ENCODE measurements around the gene ENDOV.

The ENDOV gene

DNA sequence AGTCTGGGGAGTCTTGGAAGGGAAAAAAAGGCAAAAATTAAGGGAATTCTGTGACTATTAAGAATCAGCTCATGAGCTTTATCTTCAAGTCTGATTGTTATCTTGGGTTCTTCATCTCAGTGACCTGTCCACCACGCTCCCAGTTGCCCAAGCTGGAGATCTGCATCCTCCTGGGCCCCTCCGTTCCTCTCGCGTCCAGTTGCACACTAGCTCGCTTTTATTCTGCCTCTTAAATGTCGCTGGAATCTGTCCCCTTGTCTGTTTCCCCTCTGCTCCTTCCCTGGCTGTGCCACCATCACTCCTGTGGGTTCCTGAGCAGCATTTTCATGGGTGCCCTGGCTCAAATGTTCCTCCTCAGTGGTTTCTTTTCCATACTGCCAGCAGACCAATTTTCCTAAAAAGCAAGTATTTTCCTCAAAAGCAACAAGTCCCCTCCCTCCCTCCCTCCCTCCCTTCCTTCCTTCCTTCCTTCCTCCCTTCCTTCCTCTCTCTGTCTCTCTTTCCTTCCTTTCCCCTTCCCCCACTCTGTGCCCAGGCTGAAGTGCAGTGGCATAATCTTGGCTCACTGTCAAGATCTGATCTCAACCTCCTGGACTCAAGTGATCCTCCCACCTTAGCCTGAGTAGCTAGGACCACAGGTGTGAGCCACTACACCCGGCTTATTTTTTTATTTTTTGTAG lies 1.4 kb downstream of the ENDOV start:
- DNase-seq (ENCODE audit: low read depth in 2 of 2) = no peak

DNA sequence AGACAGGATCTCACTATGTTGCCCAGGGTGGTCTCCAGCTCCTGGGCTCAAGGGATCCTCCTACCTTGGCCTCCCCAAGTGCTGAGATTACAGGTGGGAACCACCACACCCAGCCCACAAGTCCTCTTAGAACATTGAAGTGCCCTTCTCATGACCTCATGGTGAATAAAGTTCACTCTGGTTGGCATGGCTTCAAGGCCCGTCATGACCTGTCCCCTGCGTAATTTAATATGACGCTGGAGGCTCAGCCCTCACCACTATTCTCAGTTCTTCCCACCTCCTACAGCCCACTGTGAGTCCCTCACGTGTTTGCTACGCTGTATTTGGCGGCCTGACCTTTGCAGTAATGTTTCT lies 1.9 kb downstream of the ENDOV start:
- DNase-seq (ENCODE audit: low read depth in 2 of 2) = no peak

DNA sequence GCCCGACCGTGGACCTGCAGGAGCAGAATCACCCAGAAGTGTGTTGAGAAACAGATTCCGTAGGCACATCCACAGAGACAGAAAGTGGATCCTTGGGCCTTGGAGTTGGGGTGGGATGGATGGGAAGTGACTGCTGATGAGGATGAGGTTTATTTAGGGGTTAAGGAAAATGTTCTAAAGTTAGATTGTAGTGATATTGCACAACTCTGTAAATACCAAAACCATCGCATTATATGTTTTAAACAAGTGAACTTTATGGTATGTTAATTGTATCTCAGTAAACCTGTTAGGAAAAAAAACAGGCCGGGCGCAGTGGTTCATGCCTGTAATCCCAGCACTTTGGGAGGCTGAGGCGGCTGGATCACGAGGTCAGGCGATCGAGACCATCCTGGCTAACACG lies 3.6 kb downstream of the ENDOV start:
- DNase-seq (ENCODE audit: low read depth in 2 of 2) = no peak

DNA sequence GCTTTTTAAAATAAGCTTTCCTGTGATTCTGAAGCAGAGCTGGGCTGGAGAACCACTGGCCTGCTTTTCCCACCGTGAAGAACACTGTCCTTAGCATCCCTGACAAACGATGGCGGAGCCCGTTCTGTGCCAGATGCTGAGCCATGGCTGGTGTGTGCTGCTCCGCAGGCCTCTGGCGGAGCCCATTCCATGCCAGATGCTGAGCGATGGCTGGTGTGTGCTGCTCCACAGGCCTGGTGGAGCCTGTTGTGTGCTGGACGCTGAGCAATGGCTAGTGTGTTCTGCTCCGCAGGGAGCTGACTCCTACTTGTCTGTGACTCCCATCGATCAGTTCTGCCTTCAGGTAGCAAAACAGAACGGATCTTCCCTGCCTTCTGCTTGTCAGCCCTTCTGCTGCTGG lies 4.3 kb downstream of the ENDOV start:
- DNase-seq (ENCODE audit: low read depth in 2 of 2) = no peak

DNA sequence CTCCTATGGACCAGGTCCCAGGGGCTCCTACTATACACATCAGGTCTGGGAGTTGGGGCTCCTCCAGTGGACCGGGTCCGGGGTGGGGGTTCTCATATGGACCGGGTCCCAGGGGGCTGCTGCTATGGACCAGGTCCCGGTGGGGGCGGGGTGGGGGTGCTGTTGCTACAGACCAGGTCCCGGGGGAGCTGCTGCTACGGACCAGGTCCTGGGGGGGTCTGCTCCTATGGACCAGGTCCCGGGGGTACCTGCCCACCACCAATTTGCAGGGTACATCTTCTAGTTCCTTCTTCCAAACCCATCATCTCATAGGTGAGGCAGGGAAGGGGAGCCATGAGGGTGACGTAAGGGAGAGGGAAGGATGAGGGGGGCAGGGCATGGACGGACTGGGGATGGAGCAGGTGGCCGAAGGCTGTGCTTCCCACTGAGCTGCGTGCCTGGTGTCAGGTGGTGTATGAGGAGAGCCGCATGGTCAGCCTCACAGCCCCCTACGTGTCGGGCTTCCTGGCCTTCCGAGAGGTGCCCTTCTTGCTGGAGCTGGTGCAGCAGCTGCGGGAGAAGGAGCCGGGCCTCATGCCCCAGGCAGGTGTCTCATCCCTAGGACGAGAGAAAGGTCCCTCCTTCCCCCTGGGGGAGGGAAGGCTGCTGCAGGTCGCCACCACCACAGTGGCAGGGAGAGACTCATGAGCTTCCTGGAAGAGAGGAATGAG lies 6.6 kb downstream of the ENDOV start:
- DNase-seq (ENCODE audit: low read depth in 2 of 2) = no peak

DNA sequence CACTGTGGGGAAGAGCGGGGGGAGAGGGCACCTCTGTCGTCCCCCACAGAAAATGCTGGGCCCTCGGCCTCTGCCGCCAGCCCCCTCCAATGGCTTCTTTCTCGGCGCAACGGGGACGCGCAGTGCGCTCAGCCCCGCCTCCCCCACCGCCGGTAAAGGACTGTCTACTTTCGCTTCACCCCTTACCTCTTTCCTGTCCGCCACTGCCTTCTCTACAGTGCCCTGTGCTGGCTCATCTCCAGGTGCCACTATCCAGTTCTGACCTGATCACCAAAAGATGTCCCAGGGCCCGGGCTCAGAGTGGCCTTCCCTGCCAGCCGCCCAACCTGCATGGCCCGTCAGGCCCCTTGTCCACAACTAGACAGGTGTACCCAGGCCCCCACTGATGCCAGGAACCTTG lies 7.3 kb downstream of the ENDOV start:
- no peak for DNase-seq (ENCODE audit: low read depth in 2 of 2)

DNA sequence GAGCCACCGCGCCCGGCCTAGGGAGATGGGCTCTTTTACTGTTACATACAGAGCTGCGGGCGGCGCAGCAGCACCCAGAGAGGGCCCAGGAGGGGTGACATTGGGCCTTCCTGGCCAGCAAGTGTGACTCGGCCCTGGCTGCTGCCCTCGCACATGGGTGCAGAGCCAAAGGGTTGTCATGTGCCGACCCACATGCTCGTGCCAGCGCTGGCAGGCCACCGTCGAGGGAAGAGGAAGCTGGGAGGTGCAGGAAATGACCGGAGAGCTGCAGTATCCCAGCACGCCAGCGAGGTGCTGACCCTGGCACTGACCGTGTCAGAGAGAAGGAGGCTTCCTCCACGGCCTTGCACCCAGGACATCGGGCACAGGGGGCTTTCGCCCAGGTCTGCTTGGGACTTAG lies 8.0 kb downstream of the ENDOV start:
- no peak for DNase-seq (ENCODE audit: low read depth in 2 of 2)

DNA sequence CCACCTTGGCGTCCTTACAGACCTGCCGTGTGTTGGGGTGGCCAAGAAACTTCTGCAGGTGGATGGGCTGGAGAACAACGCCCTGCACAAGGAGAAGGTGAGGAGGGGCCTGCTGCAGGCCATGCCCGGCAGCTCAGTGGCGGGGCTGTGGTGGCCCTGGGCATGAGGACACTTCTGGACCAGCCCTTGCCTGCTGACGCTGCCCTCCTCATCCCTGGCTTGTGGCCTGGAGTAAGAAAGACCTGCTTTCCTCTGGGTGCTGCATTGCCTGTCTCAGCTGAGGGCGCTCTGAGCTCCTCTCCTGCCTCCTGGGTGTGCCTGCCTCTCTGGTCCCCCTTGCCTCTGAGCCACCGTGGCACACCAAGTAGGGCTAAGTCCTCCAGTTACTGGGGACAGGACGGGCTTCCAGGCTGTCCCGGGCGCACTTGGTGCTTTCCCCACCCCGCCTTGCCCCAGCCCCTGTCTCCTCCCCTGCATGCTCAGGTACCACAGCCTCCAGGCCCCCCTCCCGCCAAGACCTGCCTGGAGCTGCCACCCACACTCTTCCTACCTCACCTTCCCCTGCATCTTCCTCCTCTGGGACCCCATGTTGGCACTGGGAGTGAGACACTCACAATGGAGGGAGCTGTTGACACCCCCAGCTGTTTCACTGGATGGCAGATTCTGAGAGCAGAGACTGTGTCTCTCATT lies 8.7 kb downstream of the ENDOV start:
- no peak for DNase-seq (ENCODE audit: low read depth in 2 of 2)

DNA sequence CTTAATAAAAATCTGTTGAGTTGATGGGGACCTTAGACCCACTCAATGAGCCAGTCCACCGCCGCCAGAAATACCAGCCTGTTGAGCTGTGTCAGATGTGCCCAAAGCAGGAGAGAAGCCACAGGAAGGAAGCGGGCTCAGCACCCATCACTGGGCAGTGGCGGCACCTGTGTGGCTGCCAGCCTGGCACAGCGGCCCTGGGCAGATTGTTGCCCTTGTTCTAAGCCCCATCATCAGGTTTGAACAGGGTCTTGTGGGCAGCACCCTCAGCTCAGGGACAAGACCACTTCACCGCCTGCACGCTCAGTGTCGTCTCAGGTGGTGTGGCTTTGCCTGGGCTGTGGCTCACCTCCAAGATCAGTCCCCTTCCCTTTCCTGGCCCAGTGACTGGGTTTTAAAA lies 9.3 kb downstream of the ENDOV start:
- no peak for DNase-seq (ENCODE audit: low read depth in 2 of 2)

DNA sequence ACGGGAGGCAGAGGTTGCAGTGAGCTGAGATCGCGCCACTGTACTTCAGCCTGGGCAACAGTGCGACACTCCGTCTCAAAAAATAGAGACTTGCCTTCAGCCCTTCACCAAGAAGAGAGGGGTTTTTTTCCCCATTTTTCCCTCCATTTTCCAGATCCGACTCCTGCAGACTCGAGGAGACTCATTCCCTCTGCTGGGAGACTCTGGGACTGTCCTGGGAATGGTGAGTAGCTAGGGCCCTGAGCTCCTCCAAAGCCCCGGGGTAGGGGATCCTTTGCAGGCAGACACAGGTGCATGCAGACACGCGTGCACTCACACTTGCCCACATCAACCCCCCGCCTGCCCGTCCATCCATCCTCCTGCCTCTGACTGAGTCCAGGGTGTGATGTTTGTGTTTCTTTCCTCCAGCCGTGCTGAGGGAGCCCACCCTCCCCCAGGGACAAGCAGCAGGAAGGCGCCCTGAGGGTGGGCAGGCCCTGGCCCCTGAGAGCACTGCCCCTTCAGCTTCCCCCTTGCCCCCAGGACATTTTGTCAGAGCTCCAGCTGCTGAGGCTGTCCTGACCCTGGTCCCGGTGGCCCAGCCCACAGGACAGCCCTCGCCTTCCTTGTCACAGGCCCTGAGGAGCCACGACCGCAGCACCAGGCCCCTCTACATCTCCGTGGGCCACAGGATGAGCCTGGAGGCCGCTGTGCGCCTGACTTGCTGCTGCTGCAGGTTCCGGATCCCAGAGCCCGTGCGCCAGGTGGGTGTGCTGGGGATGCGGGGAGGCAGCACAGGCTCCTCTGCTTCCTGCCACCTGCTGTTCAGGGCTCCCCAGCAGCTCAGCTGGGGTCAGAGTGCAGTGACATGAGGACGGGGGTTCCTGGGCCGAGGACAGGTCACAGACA lies 10.2 kb downstream of the ENDOV start:
- no peak for DNase-seq (ENCODE audit: low read depth in 2 of 2)

DNA sequence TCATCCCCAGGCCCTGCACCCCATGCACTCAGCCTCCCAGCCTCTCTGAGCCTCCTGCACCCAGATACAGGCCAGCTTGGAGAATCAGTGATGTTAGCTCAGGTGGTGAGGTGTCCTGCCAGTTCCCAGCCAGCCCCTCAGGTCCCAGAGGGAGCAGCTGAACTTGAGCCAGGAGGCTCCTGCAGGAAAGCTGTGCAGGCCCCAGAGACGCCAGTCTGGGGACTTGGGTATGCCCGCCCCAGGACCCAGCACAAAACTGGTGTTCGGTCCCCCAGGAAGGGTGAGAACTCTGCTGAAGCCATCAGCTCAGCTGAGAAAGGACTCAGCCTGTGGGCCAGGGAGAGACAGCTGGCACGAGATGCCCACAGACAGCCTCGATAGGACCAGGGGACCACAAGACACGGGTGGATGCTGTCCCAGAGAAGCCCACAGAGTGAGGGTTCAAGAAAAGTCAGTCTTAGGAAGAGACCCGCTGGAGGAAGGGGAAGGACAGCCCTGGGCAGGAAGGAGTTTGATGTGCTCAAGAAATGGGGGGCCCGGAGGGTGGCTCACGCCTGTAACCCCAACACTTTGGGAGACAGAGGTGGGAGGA lies 11.0 kb downstream of the ENDOV start:
- no peak for DNase-seq (ENCODE audit: low read depth in 2 of 2)

DNA sequence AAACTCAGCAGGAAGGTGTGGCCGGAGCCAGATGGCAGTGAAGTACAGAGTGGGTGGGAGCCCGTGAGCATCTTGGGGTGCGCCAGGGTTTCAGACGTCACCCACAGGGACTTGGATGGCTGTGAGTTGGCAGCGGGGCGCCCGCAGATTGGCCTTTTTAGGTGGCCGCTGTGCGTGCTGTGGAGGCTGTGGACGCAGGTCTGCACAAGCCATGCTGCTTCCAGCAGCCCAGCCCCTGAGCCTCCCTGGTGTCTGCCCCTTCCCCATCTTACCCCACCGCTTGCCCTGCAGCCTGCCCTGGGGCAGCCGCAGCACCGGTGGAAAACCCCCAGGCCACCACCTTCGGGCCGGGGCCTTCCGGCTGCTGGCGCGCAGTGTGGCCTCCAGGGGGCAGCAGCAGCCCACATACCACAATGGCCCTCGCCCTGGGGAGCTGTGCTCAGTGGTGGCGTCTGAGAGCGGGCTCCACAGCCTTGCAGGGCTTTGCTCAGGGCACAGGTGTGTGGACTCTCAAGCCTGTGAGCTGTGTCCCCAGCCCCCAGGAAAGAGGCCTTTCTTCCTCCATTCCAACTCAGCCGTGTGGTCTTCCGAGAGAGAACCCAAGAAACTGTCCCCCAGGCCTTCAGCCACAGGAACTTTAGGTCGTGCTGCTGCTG lies 11.8 kb downstream of the ENDOV start:
- DNase-seq (ENCODE audit: low read depth in 2 of 2) = peak; percentile 79 to 82

DNA sequence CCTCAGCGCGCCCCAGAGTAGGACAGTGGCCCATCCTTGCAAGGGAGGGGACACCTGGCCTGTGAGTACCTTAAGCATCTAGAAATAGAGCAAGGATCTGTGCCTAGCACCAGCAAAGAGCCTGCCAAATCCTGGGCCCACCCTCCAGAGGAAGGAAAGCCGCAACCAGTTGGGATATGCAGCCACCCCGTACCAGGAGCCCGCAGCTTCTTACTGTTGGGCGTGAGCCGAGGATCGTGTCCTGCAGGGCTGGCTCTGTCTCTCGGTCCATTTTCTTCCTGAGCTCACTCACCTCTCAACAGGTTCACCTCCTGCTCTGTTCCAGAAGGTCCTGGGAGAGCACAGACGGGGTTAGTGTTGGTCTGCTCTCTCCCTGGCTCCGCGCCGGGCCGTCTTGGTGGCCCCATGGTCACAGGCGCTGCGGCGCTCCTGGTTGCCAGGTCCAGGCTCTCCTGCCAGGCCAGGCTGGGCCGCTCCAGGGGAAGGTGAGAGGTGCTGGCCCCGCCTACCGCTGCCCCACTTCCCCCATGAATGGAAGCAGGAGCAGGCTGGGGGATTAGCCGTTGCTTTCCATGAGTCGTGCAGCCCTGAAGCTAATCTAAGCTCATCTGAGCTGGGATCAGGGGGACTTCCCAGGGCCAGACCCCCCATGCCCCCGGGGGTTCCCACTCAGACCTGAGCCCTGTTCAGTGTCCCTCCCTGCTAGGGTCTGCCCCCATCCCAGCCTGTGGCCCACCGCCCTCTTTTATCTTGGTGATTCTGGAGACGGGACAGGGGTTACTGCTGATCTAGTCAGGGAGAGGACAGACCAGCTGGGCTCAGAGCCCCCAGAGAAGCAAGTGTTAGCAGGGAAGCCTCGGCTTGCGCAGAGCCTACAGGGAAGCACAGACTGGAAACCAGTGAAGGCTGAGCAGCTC lies 12.7 kb downstream of the ENDOV start:
- DNase-seq (ENCODE audit: low read depth in 2 of 2) = no peak

DNA sequence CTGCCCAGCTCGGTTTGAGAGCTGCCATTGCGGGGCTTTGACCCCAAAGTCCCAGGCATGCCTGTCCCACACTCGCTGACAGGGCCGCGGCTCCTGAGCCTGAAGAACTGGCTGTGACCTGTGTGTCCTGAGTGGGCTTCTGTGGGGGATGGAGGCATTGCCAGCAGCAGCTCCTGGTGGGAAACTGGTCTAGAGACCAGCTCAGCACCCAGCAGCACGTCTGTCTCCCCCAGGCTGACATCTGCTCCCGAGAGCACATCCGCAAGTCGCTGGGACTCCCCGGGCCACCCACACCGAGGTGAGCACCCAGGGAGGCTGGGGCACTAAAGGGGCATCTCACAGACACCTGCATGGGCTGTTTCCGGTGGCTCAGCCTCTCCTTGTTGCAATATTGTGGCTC lies 13.4 kb downstream of the ENDOV start:
- DNase-seq (ENCODE audit: low read depth in 2 of 2) = no peak

DNA sequence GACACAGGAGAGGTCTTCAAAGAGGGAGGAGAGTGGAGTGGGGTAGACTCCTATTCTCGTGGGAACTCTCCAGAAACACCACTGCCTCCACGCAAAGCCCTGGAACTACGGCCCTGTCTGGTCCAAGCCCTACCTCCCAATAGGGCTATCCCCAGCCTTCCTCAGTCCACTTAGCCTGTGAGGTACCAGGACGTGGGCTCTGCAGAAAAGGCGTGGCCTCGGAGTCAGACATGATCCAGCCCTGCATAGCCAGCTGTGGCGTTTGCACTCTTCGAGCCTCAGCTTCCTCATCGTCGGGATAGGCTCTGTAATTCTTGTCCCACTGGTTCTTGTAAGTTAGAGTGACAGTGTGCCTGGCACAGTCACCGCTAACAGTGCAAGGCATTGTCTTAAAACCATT lies 13.8 kb downstream of the ENDOV start:
- DNase-seq (ENCODE audit: low read depth in 2 of 2) = no peak

DNA sequence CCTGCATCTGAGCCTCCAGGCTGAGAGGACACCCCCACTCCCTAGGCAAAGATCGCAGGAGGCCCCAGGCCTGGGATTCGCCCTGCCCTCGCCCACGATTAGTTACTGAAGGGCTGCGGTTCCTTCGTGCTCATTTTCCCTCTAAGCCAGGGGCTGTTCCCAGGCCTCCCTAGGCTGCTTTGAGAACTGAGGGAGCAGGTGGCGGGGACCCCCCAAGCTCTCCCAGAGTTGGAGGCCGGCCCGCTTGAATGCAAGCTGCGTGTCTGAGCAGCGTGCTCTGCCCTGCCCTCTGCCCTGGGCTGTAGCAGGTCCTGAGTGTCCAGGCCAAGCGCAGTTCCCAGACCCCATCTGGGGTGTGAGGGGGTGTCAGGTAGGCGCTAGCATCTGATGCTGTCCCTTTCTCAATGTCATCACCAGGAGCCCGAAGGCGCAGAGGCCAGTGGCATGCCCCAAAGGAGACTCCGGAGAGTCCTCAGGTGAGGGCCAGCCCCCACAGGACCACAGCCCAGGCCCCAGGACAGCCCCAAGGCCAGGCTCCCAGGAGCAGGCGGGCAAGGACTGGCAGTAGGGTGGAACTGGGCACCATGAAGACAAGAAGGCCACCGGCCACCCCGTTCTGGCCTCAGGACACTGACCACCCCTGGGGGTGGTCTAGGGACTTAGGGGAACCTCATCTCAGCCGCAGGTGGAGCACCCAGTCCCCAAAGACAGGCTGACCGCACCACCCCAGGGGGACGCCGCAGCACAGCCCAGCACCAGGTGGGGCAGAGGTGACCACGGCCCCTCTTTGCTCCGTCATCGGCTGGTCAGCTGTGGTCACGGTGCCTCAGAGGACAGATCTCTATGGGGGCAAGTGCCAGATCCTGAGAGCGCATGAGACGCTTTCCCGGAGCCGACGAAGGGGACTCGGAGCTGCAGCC lies 14.6 kb downstream of the ENDOV start:
- DNase-seq (ENCODE audit: low read depth in 2 of 2) = no peak

DNA sequence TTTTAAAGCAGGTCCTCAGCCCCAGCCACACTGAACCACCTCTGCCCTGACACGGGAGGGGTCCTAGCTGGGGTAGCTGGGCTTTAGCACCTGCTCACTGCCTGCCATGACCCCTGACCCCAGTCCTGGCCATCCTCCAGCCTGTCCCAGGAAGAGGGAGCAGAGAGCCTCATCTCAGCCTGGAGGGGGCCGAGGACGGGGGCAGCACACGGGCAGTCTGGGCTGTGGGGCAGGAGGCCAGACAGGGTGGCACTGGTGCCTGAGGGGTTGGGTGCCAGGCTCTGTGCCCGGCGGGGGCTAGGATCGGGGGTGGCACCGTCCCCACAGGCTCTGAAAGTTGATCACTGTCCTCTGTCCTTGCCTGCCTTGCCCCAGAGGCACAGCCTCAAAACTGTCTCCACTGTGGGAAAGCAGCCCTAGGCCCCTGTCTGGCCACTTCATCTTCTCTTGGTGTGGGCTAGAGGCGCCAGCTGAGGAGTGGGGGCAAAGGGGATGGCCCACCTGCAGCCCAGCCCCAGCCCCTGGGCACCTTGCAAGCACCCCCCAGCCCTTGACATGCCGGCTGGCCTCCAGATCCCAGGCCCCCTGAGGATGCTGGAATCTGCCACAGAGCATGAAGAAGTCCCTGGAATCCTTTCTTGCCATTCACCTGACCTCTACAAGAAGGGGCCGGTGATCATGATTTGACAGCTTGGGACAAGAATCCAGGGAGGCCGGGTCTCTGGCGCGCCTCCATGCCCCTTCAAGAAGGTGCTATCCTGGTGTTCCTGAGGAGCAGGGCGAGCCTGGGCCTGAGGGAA lies 15.7 kb downstream of the ENDOV start:
- DNase-seq (ENCODE audit: low read depth in 2 of 2) = no peak
